ENCODE measurements around the gene COX19. TPM values are rescaled to one million over a fixed set of nuclear protein-coding genes. Genes with fewer than 3 reads are reported as not detected.

Gene COX19
- polyA plus RNA-seq, 3 donors, result 7.4 to 15.0 (median 7.6) TPM

- H4K20me1 ChIP-seq (ENCODE audit: insufficient read depth, low read length), result peaks cover 74% of the 10 kb centered on the region
- H3K36me3 ChIP-seq (replicated peaks in 1 of 2; ENCODE audit: control insufficient read depth in 1 of 2, insufficient read depth in 2 of 2, low read length in 2 of 2), result peaks cover 9 to 31% of the 10 kb centered on the region in 2 donors
- Mint-ChIP-seq H3K4me1 (peaks cover 25% of the 10 kb centered on the region), H3K27me3 (ENCODE audit: low read depth in 3 of 3) (peaks cover 2 to 4% (median 2%) of the 10 kb centered on the region in 3 donors), H3K9me3 (peaks cover 28 to 42% (median 34%) of the 10 kb centered on the region in 7 donors), H3K27ac (no peak overlapping the region), H3K36me3 (peaks cover 31 to 62% of the 10 kb centered on the region in 2 donors), H3K4me3 (no peak overlapping the region)
- DNase-seq, result no peak
- TF ChIP-seq, protein P1, sequence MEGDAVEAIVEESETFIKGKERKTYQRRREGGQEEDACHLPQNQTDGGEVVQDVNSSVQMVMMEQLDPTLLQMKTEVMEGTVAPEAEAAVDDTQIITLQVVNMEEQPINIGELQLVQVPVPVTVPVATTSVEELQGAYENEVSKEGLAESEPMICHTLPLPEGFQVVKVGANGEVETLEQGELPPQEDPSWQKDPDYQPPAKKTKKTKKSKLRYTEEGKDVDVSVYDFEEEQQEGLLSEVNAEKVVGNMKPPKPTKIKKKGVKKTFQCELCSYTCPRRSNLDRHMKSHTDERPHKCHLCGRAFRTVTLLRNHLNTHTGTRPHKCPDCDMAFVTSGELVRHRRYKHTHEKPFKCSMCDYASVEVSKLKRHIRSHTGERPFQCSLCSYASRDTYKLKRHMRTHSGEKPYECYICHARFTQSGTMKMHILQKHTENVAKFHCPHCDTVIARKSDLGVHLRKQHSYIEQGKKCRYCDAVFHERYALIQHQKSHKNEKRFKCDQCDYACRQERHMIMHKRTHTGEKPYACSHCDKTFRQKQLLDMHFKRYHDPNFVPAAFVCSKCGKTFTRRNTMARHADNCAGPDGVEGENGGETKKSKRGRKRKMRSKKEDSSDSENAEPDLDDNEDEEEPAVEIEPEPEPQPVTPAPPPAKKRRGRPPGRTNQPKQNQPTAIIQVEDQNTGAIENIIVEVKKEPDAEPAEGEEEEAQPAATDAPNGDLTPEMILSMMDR (IDR thresholded peaks at IDR 0.05), result no peak
- intact Hi-C loops (cut with micrococcal nuclease), result no loop called here
- H3K4me1 ChIP-seq (ENCODE audit: control insufficient read depth in 1 of 2, insufficient read depth in 2 of 2, low read length in 2 of 2), result peaks cover 25 to 36% of the 10 kb centered on the region in 2 donors
- H3K79me2 ChIP-seq (ENCODE audit: insufficient read depth, low read length), result peaks cover 37% of the 10 kb centered on the region
- H3K27me3 ChIP-seq (ENCODE audit: control insufficient read depth in 2 of 2, insufficient read depth in 2 of 2, low read length in 2 of 2), result no peaks in the 10 kb centered on the region
- no peak overlapping the region for H3K27ac ChIP-seq (ENCODE audit: low read depth in 1 of 2, low read length in 2 of 2)
- no peak overlapping the region for H2AFZ ChIP-seq (ENCODE audit: insufficient read depth, low read depth, low read length, poor library complexity, severe bottlenecking)
- no peak overlapping the region for H3K4me2 ChIP-seq (replicated peaks; ENCODE audit: extremely low read depth, low read length, poor library complexity, severe bottlenecking)
- H3K4me3 ChIP-seq (replicated peaks in 1 of 3; ENCODE audit: low read depth in 2 of 3, low read length in 3 of 3), result no peak overlapping the region
- H3K9me3 ChIP-seq (replicated peaks in 1 of 2; ENCODE audit: control insufficient read depth in 1 of 2, insufficient read depth in 1 of 2, low read length in 2 of 2), result peaks cover 20 to 36% of the 10 kb centered on the region in 2 donors
- no peak overlapping the region for H3K9ac ChIP-seq (ENCODE audit: insufficient read depth, low read length, poor library complexity, severe bottlenecking)
- WGBS (ENCODE audit: insufficient coverage), result 98% methylated on average over 13 of the region's 17 CpGs
Measured at GRCh38 chr7:1022356-1022755, 47.0 kb upstream of the COX19 start.

GRCh38 chr7:1021931-1022330 is 46.6 kb upstream of the COX19 start:
- no peak overlapping the region for H3K9ac ChIP-seq (ENCODE audit: insufficient read depth, low read length, poor library complexity, severe bottlenecking)
- H3K4me3 Mint-ChIP-seq, result no peak overlapping the region
- H3K27me3 Mint-ChIP-seq (ENCODE audit: low read depth in 3 of 3), result peaks cover 1 to 4% (median 2%) of the 10 kb centered on the region in 3 donors
- no peak overlapping the region for H3K27ac ChIP-seq (ENCODE audit: low read depth in 1 of 2, low read length in 2 of 2)
- intact Hi-C loops (cut with micrococcal nuclease), result no loop called here
- peaks cover 28 to 43% (median 35%) of the 10 kb centered on the region in 7 donors for H3K9me3 Mint-ChIP-seq
- WGBS (ENCODE audit: insufficient coverage), result 98% methylated on average over 25 of the region's 25 CpGs
- peaks cover 21 to 32% of the 10 kb centered on the region in 2 donors for H3K4me1 ChIP-seq (ENCODE audit: control insufficient read depth in 1 of 2, insufficient read depth in 2 of 2, low read length in 2 of 2)
- no peak overlapping the region for H3K4me2 ChIP-seq (replicated peaks; ENCODE audit: extremely low read depth, low read length, poor library complexity, severe bottlenecking)
- H3K4me3 ChIP-seq (replicated peaks in 1 of 3; ENCODE audit: low read depth in 2 of 3, low read length in 3 of 3), result no peak overlapping the region
- H4K20me1 ChIP-seq (ENCODE audit: insufficient read depth, low read length), result peaks cover 78% of the 10 kb centered on the region
- no peaks in the 10 kb centered on the region for H3K27me3 ChIP-seq (ENCODE audit: control insufficient read depth in 2 of 2, insufficient read depth in 2 of 2, low read length in 2 of 2)
- peaks cover 30 to 62% of the 10 kb centered on the region in 2 donors for H3K36me3 Mint-ChIP-seq
- TF ChIP-seq, protein P1 (IDR thresholded peaks at IDR 0.05), result no peak
- peaks cover 9 to 31% of the 10 kb centered on the region in 2 donors for H3K36me3 ChIP-seq (replicated peaks in 1 of 2; ENCODE audit: control insufficient read depth in 1 of 2, insufficient read depth in 2 of 2, low read length in 2 of 2)
- H2AFZ ChIP-seq (ENCODE audit: insufficient read depth, low read depth, low read length, poor library complexity, severe bottlenecking), result no peak overlapping the region
- H3K79me2 ChIP-seq (ENCODE audit: insufficient read depth, low read length), result peaks cover 36% of the 10 kb centered on the region
- H3K27ac Mint-ChIP-seq, result no peak overlapping the region
- DNase-seq, result no peak
- peaks cover 22% of the 10 kb centered on the region for H3K4me1 Mint-ChIP-seq
- H3K9me3 ChIP-seq (replicated peaks in 1 of 2; ENCODE audit: control insufficient read depth in 1 of 2, insufficient read depth in 1 of 2, low read length in 2 of 2), result peaks cover 20 to 36% of the 10 kb centered on the region in 2 donors

Data from CD14-positive monocyte (primary cell).